PC-3 (cell line): ENCODE measurements around the gene UROS. TPM values are rescaled to one million over a fixed set of nuclear protein-coding genes. Genes with fewer than 3 reads are reported as not detected.
A peak's percentile ranks its signal among the peaks of the same experiment; 100 is the strongest.

ENCODE experiments used
- ATAC-seq: fragments of 200-7000 bp; cut with Tn5 transposase; 2 replicates; pipeline ENCODE4 v1.9.1; 2020; ENCODE audit warnings: mild to moderate bottlenecking, moderate library complexity
- BruUV-seq: library from RNA; stranded (reverse); fragments of 400-500 nt; replicated peaks from 2 replicates; lab custom pipeline; 2021; lab: Mats Ljungman, UMichigan
- CTCF ChIA-PET: fragments of 300-600 bp; sonication (Branson Sonifier 250); formaldehyde crosslinking; loops from one replicate; lab custom pipeline; 2022; ENCODE audit warnings: antibody characterized with exemption; lab: Charles Lee
- POLR2A ChIA-PET: fragments of 300-600 bp; sonication (Branson Sonifier 250); formaldehyde crosslinking; loops from one replicate; lab custom pipeline; 2022; ENCODE audit warnings: antibody characterized with exemption; ENCODE audit not compliant: unreplicated experiment; lab: Charles Lee
- DNase-seq: peaks from one replicate; pipeline ENCODE4 v3.0.0-alpha.2; 2015
- H2AFZ ChIP-seq: fragments of 300-600 bp; sonication (generic); 2 replicates; pipeline ENCODE4 v1.6.0; 2016; ENCODE audit warnings: antibody characterized with exemption, low read length
- H3F3A ChIP-seq: fragments of 300-600 bp; sonication (generic); one replicate; pipeline ENCODE4 v1.6.0; 2017; ENCODE audit warnings: antibody characterized with exemption, low read length, control low read depth, mild to moderate bottlenecking; ENCODE audit not compliant: unreplicated experiment
- H3K27ac ChIP-seq: fragments of 300-600 bp; sonication (generic); 2 replicates; pipeline ENCODE4 v1.5.1; 2016; ENCODE audit warnings: mild to moderate bottlenecking, low read length
- H3K27me3 ChIP-seq: fragments of 300-600 bp; sonication (generic); 2 replicates; pipeline ENCODE4 v1.6.1; 2016; ENCODE audit warnings: low read length, mixed read lengths
- H3K36me3 ChIP-seq: fragments of 300-600 bp; sonication (generic); 2 replicates; pipeline ENCODE4 v1.6.1; 2016; ENCODE audit warnings: low read depth, mixed run types, low read length, mixed read lengths
- H3K4me1 ChIP-seq: fragments of 300-600 bp; sonication (generic); 2 replicates; pipeline ENCODE4 v1.5.1; 2016; ENCODE audit warnings: low read length; ENCODE audit not compliant: insufficient read depth
- H3K4me2 ChIP-seq: fragments of 300-600 bp; sonication (generic); 2 replicates; pipeline ENCODE4 v1.6.0; 2016; ENCODE audit warnings: low read length
- H3K4me3 ChIP-seq: fragments of 300-600 bp; sonication (generic); 2 replicates; pipeline ENCODE4 v1.5.1; 2016; ENCODE audit warnings: mild to moderate bottlenecking, low read length, mixed read lengths
- H3K79me2 ChIP-seq: fragments of 300-600 bp; sonication (generic); 2 replicates; pipeline ENCODE4 v1.6.1; 2017; ENCODE audit warnings: low read length, mixed read lengths
- H3K9ac ChIP-seq: fragments of 300-600 bp; sonication (generic); 2 replicates; pipeline ENCODE4 v1.6.0; 2016; ENCODE audit warnings: mild to moderate bottlenecking, low read length
- H3K9me2 ChIP-seq: fragments of 300-600 bp; sonication (generic); replicated peaks from 2 replicates; pipeline ENCODE4 v1.6.1; 2016; ENCODE audit warnings: mixed run types, low read length, mixed read lengths
- H3K9me3 ChIP-seq: fragments of 300-600 bp; sonication (generic); 2 replicates; pipeline ENCODE4 v1.6.1; 2016; ENCODE audit warnings: low read length, mixed read lengths
- H4K20me1 ChIP-seq: fragments of 300-600 bp; sonication (generic); 2 replicates; pipeline ENCODE4 v1.6.1; 2016; ENCODE audit warnings: low read length, mixed read lengths
- CTCF ChIP-seq: fragments of 300-600 bp; sonication (generic); conservative IDR thresholded peaks from 2 replicates; pipeline ENCODE4 v1.5.1; 2017; ENCODE audit warnings: antibody characterized with exemption, low read depth, mild to moderate bottlenecking, low read length
- EZH2 ChIP-seq: fragments of 300-600 bp; sonication (generic); IDR thresholded peaks from one replicate; pipeline ENCODE4 v1.6.1; 2017; ENCODE audit warnings: antibody characterized with exemption, mild to moderate bottlenecking, low read length; ENCODE audit not compliant: unreplicated experiment
- EZH2phosphoT487 ChIP-seq: fragments of 300-600 bp; sonication (generic); IDR thresholded peaks from 2 replicates; pipeline ENCODE4 v1.6.1; 2018; ENCODE audit warnings: mild to moderate bottlenecking, antibody characterized with exemption, low read length, borderline replicate concordance
- intact Hi-C: fragments of 100-400 bp; cut with micrococcal nuclease; formaldehyde crosslinking; loops from 2 replicates; pipeline ENCODE4 v1.9.0; 2023
- total RNA-seq: library from RNA; depleted of rRNA; stranded (reverse); fragments of >200 nt; gene quantifications from 2 replicates; pipeline ENCODE4 v1.2.3, GENCODE V29; 2014

The UROS gene
- total RNA-seq, 1 experiment from 2014 or later, result 50.6 TPM

DNA sequence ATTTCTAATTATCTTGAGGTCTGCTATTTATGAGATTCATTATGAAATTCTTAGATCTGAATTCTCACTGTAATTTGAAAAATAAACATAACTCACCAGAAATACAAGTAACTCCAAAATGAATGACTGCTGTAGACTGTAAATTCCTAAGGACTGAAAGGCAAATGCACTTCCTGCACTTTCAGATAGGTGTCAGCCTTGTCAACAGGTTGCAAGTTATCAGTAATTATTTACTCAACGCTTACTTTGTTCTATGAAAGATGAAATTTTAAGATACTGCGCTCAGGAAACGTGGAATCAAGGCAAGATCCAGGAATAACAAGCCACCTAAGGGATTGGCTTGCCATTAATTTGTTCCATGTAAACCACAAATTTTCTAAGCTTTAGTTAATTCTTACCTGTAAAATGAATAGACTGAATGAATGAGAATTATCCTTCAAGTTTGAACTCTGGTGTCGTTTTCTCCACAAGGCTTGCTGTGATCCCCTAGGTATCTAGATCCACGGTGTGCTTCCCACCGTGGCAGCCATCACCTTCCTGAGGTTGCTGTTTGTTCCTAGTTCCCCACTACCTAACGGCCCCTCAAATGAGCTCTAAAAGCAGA, 45.4 kb upstream of the UROS start:
- Histone ChIP-seq H3K4me3 (no peak overlapping the region), H3K9me2 (no peaks in the 10 kb centered on the region), H2AFZ (no peak overlapping the region), H3K4me2 (no peak overlapping the region), H3K27ac (no peak overlapping the region), H3K36me3 (no peaks in the 10 kb centered on the region; the same call in 1 of the 2 replicates), H3K9me3 (no peaks in the 10 kb centered on the region), H4K20me1 (no peaks in the 10 kb centered on the region), H3K4me1 (no peaks in the 10 kb centered on the region), H3F3A (no peaks in the 10 kb centered on the region), H3K9ac (no peak overlapping the region), H3K79me2 (no peaks in the 10 kb centered on the region), H3K27me3 (no peaks in the 10 kb centered on the region)
- no TSS peak for BruUV-seq
- ChIA-PET CTCF (interaction anchor here (0.6 kb wide), 1 partner anchor 31 kb away, joined by 3 read pairs; no protein-coding TSS in a partner anchor), POLR2A (interaction anchor here (0.5 kb wide), 1 partner anchor 284 kb away, joined by 4 read pairs; no protein-coding TSS in a partner anchor)
- TF ChIP-seq EZH2phosphoT487, result no peak
- TF ChIP-seq CTCF, result peak; percentile 90
- intact Hi-C loops, result loop anchor here (2.0 to 5.0 kb wide), 5 partner anchors 39 to 636 kb away; partner anchors contain the start of gene ADAM12
- DNase-seq, result peak; percentile 74
- peak; percentile 67 for ATAC-seq

DNA sequence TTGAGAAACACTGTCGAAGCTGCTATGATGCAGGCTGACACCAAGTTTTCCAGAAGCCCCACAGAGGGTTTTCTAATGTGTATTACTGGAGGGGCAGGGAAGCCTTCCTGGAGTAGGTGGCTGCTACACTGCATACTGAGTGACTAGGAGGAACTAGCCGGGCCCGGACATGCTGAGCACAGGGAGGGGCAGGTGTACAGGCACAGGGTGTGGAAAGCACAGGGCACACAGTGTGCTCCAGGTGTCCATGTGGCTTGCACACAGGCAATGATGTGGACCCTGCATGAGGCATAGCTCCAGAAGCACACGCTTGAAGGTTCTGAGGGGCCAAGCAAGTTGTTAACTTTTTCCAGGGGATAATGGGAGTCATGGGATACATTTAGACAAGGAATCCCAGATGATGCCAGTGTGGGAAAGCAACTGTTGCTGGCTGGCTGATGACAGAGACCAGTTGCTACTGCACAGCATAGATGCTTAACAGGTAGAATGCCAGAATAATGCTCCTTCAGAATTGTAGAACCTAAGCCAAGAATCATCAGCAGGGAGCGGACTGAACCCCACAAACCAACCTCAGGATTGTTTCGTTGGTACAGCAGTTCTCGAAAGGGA, 43.5 kb upstream of the UROS start:
- H2AFZ ChIP-seq, result no peak overlapping the region
- ChIA-PET CTCF (no interaction called here), POLR2A (no interaction called here)
- no peaks in the 10 kb centered on the region for H3K27me3 ChIP-seq
- H3K4me2 ChIP-seq, result no peak overlapping the region
- TF ChIP-seq CTCF (no peak), EZH2phosphoT487 (no peak), EZH2 (no peak)
- H3F3A ChIP-seq, result no peaks in the 10 kb centered on the region
- H3K4me3 ChIP-seq, result no peak overlapping the region
- H3K4me1 ChIP-seq, result no peaks in the 10 kb centered on the region
- DNase-seq, result no peak
- intact Hi-C loops, result loop anchor here (5.0 kb wide), 2 partner anchors 41 to 521 kb away; partner anchors contain the start of gene ADAM12
- no peaks in the 10 kb centered on the region; the same call in 1 of the 2 replicates for H3K36me3 ChIP-seq
- no peak overlapping the region for H3K27ac ChIP-seq
- H3K79me2 ChIP-seq, result no peaks in the 10 kb centered on the region
- no TSS peak for BruUV-seq
- H4K20me1 ChIP-seq, result no peaks in the 10 kb centered on the region
- no peaks in the 10 kb centered on the region for H3K9me2 ChIP-seq
- ATAC-seq, result no peak
- no peaks in the 10 kb centered on the region for H3K9me3 ChIP-seq
- no peak overlapping the region for H3K9ac ChIP-seq
